CD4-positive, alpha-beta memory T cell (primary cell): ENCODE data around the gene CELF1. TPM values are rescaled to one million over a fixed set of nuclear protein-coding genes. Genes with fewer than 3 reads are reported as not detected.
"Not testable (repeated sequence)": the region's sequence is repeated elsewhere in the genome, so short reads cannot be mapped to it uniquely, and the experiment has no call there.

ENCODE experiments used
- CTCF ChIA-PET: fragments of 350-600 bp; sonication (Branson Sonifier 250); formaldehyde crosslinking; loops from one replicate; lab custom pipeline; 2021; ENCODE audit warnings: inconsistent platforms; ENCODE audit not compliant: partially characterized antibody; lab: Charles Lee
- POLR2A ChIA-PET: fragments of 350-600 bp; sonication (Branson Sonifier 250); formaldehyde crosslinking; loops from one replicate; lab custom pipeline; 2021; ENCODE audit not compliant: partially characterized antibody; lab: Charles Lee
- DNase-seq, 5 donors: peaks; one replicate each; pipeline versions ENCODE4 v3.0.0 to v3.0.0-alpha.2; 2020 to 2022; ENCODE audit warnings: mixed read lengths in 1 of 5
- H3K27ac ChIP-seq: one replicate; pipeline ENCODE4 v1.7.0; 2013; ENCODE audit warnings: low read depth, low read length
- H3K27me3 ChIP-seq: 2 replicates; pipeline ENCODE4 v1.7.0; 2013; ENCODE audit warnings: mild to moderate bottlenecking, low read length, moderate library complexity; ENCODE audit not compliant: insufficient read depth
- H3K36me3 ChIP-seq: 2 replicates; pipeline ENCODE4 v1.7.0; 2013; ENCODE audit warnings: mild to moderate bottlenecking, low read length, moderate library complexity; ENCODE audit not compliant: insufficient read depth
- H3K4me1 ChIP-seq: 2 replicates; pipeline ENCODE4 v1.7.0; 2013; ENCODE audit warnings: mild to moderate bottlenecking, low read length, moderate library complexity; ENCODE audit not compliant: insufficient read depth
- H3K4me3 ChIP-seq, 2 donors: one replicate each; pipeline ENCODE4 v1.7.0; 2013; ENCODE audit warnings: low read length in 2 of 2, mild to moderate bottlenecking in 1 of 2
- H3K9me3 ChIP-seq, 2 donors: one replicate each; pipeline ENCODE4 v1.7.0; 2013; ENCODE audit warnings: low read length in 2 of 2, control low read depth in 1 of 2; ENCODE audit not compliant: control insufficient read depth in 1 of 2
- H3K27ac Mint-ChIP-seq, 7 donors: one replicate each; pipeline ENCODE4 v1.8.0; 2020 to 2021; ENCODE audit warnings: mixed read lengths in 7 of 7, mild to moderate bottlenecking in 6 of 7, inconsistent platforms in 3 of 7, moderate library complexity in 3 of 7
- H3K27me3 Mint-ChIP-seq, 2 donors: one replicate each; pipeline ENCODE4 v1.8.0; 2020 to 2021; ENCODE audit warnings: mixed read lengths in 2 of 2
- H3K36me3 Mint-ChIP-seq, 2 donors: one replicate each; pipeline ENCODE4 v1.8.0; 2020 to 2021; ENCODE audit warnings: mixed read lengths in 2 of 2, inconsistent platforms in 1 of 2, mild to moderate bottlenecking in 1 of 2
- H3K4me1 Mint-ChIP-seq, 4 donors: one replicate each; pipeline ENCODE4 v1.8.0; 2020 to 2021; ENCODE audit warnings: mixed read lengths in 4 of 4, mild to moderate bottlenecking in 1 of 4
- H3K4me3 Mint-ChIP-seq, 8 donors: one replicate each; pipeline ENCODE4 v1.8.0; 2020 to 2021; ENCODE audit warnings: mixed read lengths in 8 of 8, mild to moderate bottlenecking in 7 of 8, moderate library complexity in 6 of 8, inconsistent platforms in 3 of 8
- H3K9me3 Mint-ChIP-seq, 8 donors: one replicate each; pipeline ENCODE4 v1.8.0; 2020 to 2021; ENCODE audit warnings: mixed read lengths in 8 of 8, mild to moderate bottlenecking in 5 of 8, inconsistent platforms in 3 of 8, moderate library complexity in 1 of 8
- intact Hi-C: fragments of 100-400 bp; cut with micrococcal nuclease; formaldehyde crosslinking; loops from one replicate; pipeline ENCODE4 v1.15.1; 2023
- polyA plus RNA-seq, 2 donors: library from polyadenylated mRNA; unstranded; fragments of 300-500 nt; fragmentation: Illumina TruSeq; gene quantifications; one replicate each; pipeline ENCODE4 v1.2.3, GENCODE V29; 2021
- total RNA-seq, 2 experiments: library from RNA; stranded (reverse); gene quantifications; one replicate each; pipeline ENCODE4 v1.2.3, GENCODE V29; 2021

CELF1 gene
- total and polyA plus RNA-seq, 4 experiments from 2014 or later: 45.6 to 149 (median 110) TPM

DNA sequence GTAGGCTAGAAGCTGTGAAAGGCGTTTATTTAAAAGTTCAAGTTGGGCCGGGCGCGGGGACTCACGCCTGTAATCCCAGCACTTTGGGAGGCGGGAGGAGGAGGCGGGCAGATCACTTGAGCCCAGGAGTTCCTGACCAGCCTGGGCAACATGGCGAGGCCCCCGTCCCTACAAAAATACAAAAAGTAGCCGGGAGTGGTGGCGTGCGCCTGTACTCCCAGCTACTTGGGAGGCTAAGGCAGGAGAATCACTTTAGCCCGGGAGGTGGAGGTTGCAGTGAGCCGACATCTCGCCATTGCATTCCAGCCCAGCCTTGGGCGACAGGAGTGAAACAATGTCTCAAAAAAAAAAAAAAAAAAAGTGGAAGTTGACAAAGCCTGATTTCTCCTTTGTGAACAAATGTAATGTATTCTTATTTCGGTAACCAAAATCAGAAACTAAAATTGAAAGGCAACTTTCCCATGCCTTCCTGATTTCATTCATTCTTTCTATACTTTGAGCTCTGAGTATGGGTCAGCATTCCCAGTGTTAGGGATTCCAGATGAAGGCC is 13.3 kb upstream of the CELF1 start:
- Mint-ChIP-seq H3K36me3 (peaks cover under 1 to 13% of the 10 kb centered on the region in 2 donors), H3K9me3 (no peaks in the 10 kb centered on the region), H3K4me3 (peak overlapping the region; percentile 76 to 88 (median 85)), H3K27me3 (no peaks in the 10 kb centered on the region), H3K27ac (peak overlapping the region; percentile 72 to 89 (median 82)), H3K4me1 (peaks cover 9 to 25% (median 19%) of the 10 kb centered on the region in 4 donors)
- CTCF ChIA-PET: interaction anchor here (0.7 to 1.9 kb wide), 3 partner anchors 7 to 12 kb away, joined by 3 to 10 read pairs (median 7); no protein-coding TSS in a partner anchor
- Histone ChIP-seq H3K9me3 (no peaks in the 10 kb centered on the region), H3K36me3 (peaks cover 7% of the 10 kb centered on the region), H3K4me3 (peak overlapping the region; percentile 52 to 87), H3K27me3 (no peaks in the 10 kb centered on the region), H3K4me1 (peaks cover 13% of the 10 kb centered on the region), H3K27ac (peak overlapping the region; percentile 73)
- POLR2A ChIA-PET: interaction anchor here (0.6 to 7.6 kb wide), 8 partner anchors 12 to 202 kb away, joined by 3 to 52 read pairs (median 4); partner anchors contain the start of genes CELF1, KBTBD4 and NDUFS3
- no peak for DNase-seq
- intact Hi-C loops: loop anchor here (5.0 kb wide), 2 partner anchors 76 to 151 kb away; partner anchors contain the start of genes AGBL2 and MTCH2

DNA sequence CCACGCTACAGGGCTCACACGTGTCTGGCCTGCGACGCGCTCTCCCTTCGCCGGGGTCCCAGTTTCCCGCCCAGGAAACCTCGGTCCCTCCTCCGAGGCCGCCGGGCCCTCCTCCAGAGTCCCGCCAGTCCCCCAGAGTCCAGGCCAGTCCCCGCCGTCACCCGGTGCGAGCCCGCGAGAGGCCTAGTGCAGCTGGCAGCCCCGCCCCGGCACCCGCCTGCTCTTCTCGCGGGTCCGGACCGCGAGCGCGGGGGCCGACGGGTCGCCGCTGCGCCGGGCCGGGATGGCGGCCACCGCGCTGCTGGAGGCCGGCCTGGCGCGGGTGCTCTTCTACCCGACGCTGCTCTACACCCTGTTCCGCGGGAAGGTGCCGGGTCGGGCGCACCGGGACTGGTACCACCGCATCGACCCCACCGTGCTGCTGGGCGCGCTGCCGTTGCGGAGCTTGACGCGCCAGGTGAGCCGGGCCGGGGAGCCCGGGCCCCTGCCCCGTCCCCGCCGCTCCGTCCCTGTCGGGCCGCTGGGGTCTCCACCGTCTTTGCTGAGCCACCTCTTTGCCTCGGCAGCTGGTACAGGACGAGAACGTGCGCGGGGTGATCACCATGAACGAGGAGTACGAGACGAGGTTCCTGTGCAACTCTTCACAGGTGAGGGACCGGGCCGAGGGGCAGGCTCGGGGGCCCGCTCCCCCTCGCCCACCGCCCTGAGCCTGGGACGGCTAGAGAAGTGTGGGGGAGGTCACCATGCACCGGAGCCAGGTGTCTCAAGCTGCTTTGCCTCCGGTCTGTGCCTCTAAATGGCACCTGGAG is 12.6 kb upstream of the CELF1 start, which contains the start of gene PTPMT1:
Gene PTPMT1, plus strand, starts transcription at position 260 of the 809 bp plus-strand sequence. Its CDS starts 24 bp downstream, at position 284.
- no peaks in the 10 kb centered on the region for H3K27me3 Mint-ChIP-seq
- peaks cover 0 to 8% of the 10 kb centered on the region in 2 donors for H3K36me3 Mint-ChIP-seq
- DNase-seq: peak; percentile 59 to 75 (median 63)
- Histone ChIP-seq H3K9me3 (no peaks in the 10 kb centered on the region), H3K27ac (peak within 1 kb of the TSS; percentile 73), H3K4me3 (peak within 1 kb of the TSS; percentile 61 to 87), H3K27me3 (no peaks in the 10 kb centered on the region), H3K4me1 (peaks cover 13% of the 10 kb centered on the region), H3K36me3 (peaks cover under 1% of the 10 kb centered on the region)
- POLR2A ChIA-PET: interaction anchor here (0.6 to 7.6 kb wide), 10 partner anchors 8 to 203 kb away, joined by 3 to 52 read pairs (median 4); partner anchors contain the start of genes CELF1, KBTBD4 and NDUFS3
- H3K4me1 Mint-ChIP-seq: peaks cover 9 to 25% (median 18%) of the 10 kb centered on the region in 4 donors
- CTCF ChIA-PET: interaction anchor here (1.1 to 2.3 kb wide), 7 partner anchors 8 to 192 kb away, joined by 3 to 14 read pairs (median 7); partner anchors contain the start of genes CELF1, KBTBD4 and NDUFS3
- peak within 1 kb of the TSS; percentile 76 to 88 (median 85) for H3K4me3 Mint-ChIP-seq
- peak within 1 kb of the TSS; percentile 73 to 92 (median 88) for H3K27ac Mint-ChIP-seq
- intact Hi-C loops: loop anchor here (1.0 to 5.0 kb wide), 4 partner anchors 12 to 152 kb away; partner anchors contain the start of genes AGBL2, CELF1, KBTBD4 and MTCH2
- no peaks in the 10 kb centered on the region for H3K9me3 Mint-ChIP-seq

- Mint-ChIP-seq H3K4me1 (peaks cover 9 to 25% (median 19%) of the 10 kb centered on the region in 4 donors), H3K27ac (peak overlapping the region in 6 of 7 donors; percentile 50 to 92 (median 84)), H3K36me3 (peaks cover 0 to 4% of the 10 kb centered on the region in 2 donors), H3K9me3 (no peaks in the 10 kb centered on the region), H3K4me3 (peak overlapping the region; percentile 76 to 88 (median 82)), H3K27me3 (no peaks in the 10 kb centered on the region)
- Histone ChIP-seq H3K4me3 (peak overlapping the region; percentile 61 to 87), H3K36me3 (no peaks in the 10 kb centered on the region), H3K9me3 (no peaks in the 10 kb centered on the region), H3K27me3 (no peaks in the 10 kb centered on the region), H3K4me1 (peaks cover 13% of the 10 kb centered on the region), H3K27ac (peak overlapping the region; percentile 73)
- no peak for DNase-seq
- intact Hi-C loops: loop anchor here (1.0 to 5.0 kb wide), 4 partner anchors 12 to 152 kb away; partner anchors contain the start of genes AGBL2, CELF1, KBTBD4 and MTCH2
- ChIA-PET CTCF (interaction anchor here (1.1 to 2.3 kb wide), 7 partner anchors 9 to 191 kb away, joined by 3 to 14 read pairs (median 7); partner anchors contain the start of genes CELF1, KBTBD4 and NDUFS3), POLR2A (interaction anchor here (0.5 to 7.6 kb wide), 9 partner anchors 8 to 351 kb away, joined by 3 to 52 read pairs (median 4); partner anchors contain the start of genes CELF1, KBTBD4 and NDUFS3)
These were observed 12.0 kb upstream of the CELF1 start for GRCh38 chr11:47564933-47565339.

- Mint-ChIP-seq H3K4me3 (peak overlapping the region; percentile 49 to 85 (median 60)), H3K4me1 (peaks cover 9 to 25% (median 19%) of the 10 kb centered on the region in 4 donors), H3K27ac (peak overlapping the region in 5 of 7 donors; percentile 32 to 86 (median 48))
- not testable (repeated sequence) for H3K27me3 Mint-ChIP-seq, H3K4me3 ChIP-seq, H3K9me3 ChIP-seq, H3K9me3 Mint-ChIP-seq, H3K36me3 ChIP-seq, DNase-seq, H3K36me3 Mint-ChIP-seq, H3K27me3 ChIP-seq, H3K27ac ChIP-seq
- H3K4me1 ChIP-seq: peaks cover 13% of the 10 kb centered on the region
- CTCF ChIA-PET: interaction anchor here (1.1 to 2.3 kb wide), 7 partner anchors 9 to 190 kb away, joined by 3 to 14 read pairs (median 7); partner anchors contain the start of genes CELF1, KBTBD4 and NDUFS3
- intact Hi-C loops: loop anchor here (2.0 kb wide), 1 partner anchor 14 kb away; the partner anchor contains the start of genes KBTBD4 and NDUFS3
- POLR2A ChIA-PET: interaction anchor here (0.5 to 7.6 kb wide), 6 partner anchors 9 to 350 kb away, joined by 3 to 52 read pairs (median 6); partner anchors contain the start of genes CELF1, KBTBD4 and NDUFS3
These were observed 11.4 kb upstream of the CELF1 start for GRCh38 chr11:47564366-47564765.

DNA sequence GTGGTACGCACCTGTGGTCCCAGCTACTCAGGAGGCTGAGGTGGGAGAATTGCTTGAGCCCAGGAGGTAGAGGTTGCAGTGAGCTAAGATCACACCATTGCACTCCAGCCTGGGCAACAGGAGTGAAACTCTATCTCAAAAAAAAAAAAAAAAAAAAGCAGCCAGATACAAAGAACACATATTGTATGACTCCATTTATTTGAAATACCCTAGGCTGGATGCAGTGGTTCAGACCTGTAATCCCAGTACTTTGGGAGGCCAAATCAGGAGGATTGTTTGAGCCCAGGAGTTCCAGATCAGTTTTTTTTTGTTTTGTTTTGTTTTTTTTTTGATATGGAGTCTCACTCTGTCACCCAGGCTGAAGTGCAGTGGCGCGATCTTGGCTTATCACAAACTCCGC is 9.5 kb upstream of the CELF1 start:
- peak overlapping the region in 1 of 8 donors; percentile 4 for H3K4me3 Mint-ChIP-seq
- H3K4me1 ChIP-seq: peaks cover 13% of the 10 kb centered on the region
- H3K4me3 ChIP-seq, intact Hi-C loops, H3K27ac ChIP-seq, H3K27ac Mint-ChIP-seq, POLR2A ChIA-PET, DNase-seq, H3K36me3 ChIP-seq, H3K9me3 Mint-ChIP-seq, H3K9me3 ChIP-seq, H3K27me3 ChIP-seq, H3K36me3 Mint-ChIP-seq, H3K27me3 Mint-ChIP-seq: not testable (repeated sequence)
- CTCF ChIA-PET: interaction anchor here (0.5 to 0.8 kb wide), 2 partner anchors 9 to 69 kb away, joined by 3 to 4 read pairs; no protein-coding TSS in a partner anchor
- peaks cover 9 to 25% (median 19%) of the 10 kb centered on the region in 4 donors for H3K4me1 Mint-ChIP-seq

GRCh38 chr11:47560426-47560825 is 7.5 kb upstream of the CELF1 start:
- H3K4me3 Mint-ChIP-seq: no peak overlapping the region

More at GRCh38 chr11:47560426-47560825, 7.5 kb upstream of the CELF1 start:
- CTCF ChIA-PET: interaction anchor here (0.8 to 1.2 kb wide), 2 partner anchors 8 to 9 kb away, joined by 3 read pairs; no protein-coding TSS in a partner anchor
- Mint-ChIP-seq H3K9me3 (no peaks in the 10 kb centered on the region), H3K27me3 (no peaks in the 10 kb centered on the region), H3K27ac (no peak overlapping the region), H3K36me3 (no peaks in the 10 kb centered on the region), H3K4me1 (peaks cover 3 to 11% (median 7%) of the 10 kb centered on the region in 4 donors)
- Histone ChIP-seq H3K27ac (no peak overlapping the region), H3K27me3 (no peaks in the 10 kb centered on the region), H3K9me3 (no peaks in the 10 kb centered on the region), H3K36me3 (no peaks in the 10 kb centered on the region), H3K4me1 (no peaks in the 10 kb centered on the region), H3K4me3 (no peak overlapping the region)
- DNase-seq: no peak
- intact Hi-C loops: no loop called here
- POLR2A ChIA-PET: no interaction called here
